KMS-11 (cell line): Measurements from ENCODE around the gene FOXN1.

ENCODE experiments used
- H2AFZ ChIP-seq: fragments of 200-600 bp; sonication (generic); 2 replicates; pipeline ENCODE4 v1.6.1; 2016; ENCODE audit warnings: antibody characterized with exemption, mixed run types, low read depth
- H3K27ac ChIP-seq: fragments of 200-600 bp; sonication (generic); 2 replicates; pipeline ENCODE4 v1.6.1; 2016; ENCODE audit warnings: mild to moderate bottlenecking, mixed run types
- H3K27me3 ChIP-seq: fragments of 200-600 bp; sonication (generic); 2 replicates; pipeline ENCODE4 v1.6.1; 2017; ENCODE audit warnings: mild to moderate bottlenecking, low read depth, mixed run types, moderate library complexity; ENCODE audit not compliant: insufficient read depth
- H3K36me3 ChIP-seq: fragments of 200-600 bp; sonication (generic); 2 replicates; pipeline ENCODE4 v1.6.1; 2017; ENCODE audit warnings: mild to moderate bottlenecking, mixed run types; ENCODE audit not compliant: insufficient read depth
- H3K4me1 ChIP-seq: fragments of 200-600 bp; sonication (generic); 2 replicates; pipeline ENCODE4 v1.6.1; 2016; ENCODE audit warnings: mild to moderate bottlenecking, low read depth, mixed run types; ENCODE audit not compliant: poor library complexity, severe bottlenecking
- H3K4me2 ChIP-seq: fragments of 200-600 bp; sonication (generic); 2 replicates; pipeline ENCODE4 v1.7.0; 2016; ENCODE audit warnings: mild to moderate bottlenecking, mixed run types
- H3K4me3 ChIP-seq: fragments of 200-600 bp; sonication (generic); IDR thresholded peaks from 2 replicates; pipeline ENCODE4 v1.6.1; 2017; ENCODE audit warnings: low read depth, low read length, mixed read lengths; ENCODE audit not compliant: insufficient read depth
- H3K79me2 ChIP-seq: fragments of 200-600 bp; sonication (generic); 2 replicates; pipeline ENCODE4 v1.6.1; 2016; ENCODE audit warnings: low read depth, mixed run types; ENCODE audit not compliant: insufficient read depth
- H3K9ac ChIP-seq: fragments of 200-600 bp; sonication (generic); 2 replicates; pipeline ENCODE4 v1.6.1; 2016; ENCODE audit warnings: mild to moderate bottlenecking, mixed run types
- H4K20me1 ChIP-seq: fragments of 200-600 bp; sonication (generic); 2 replicates; pipeline ENCODE4 v1.6.1; 2016; ENCODE audit warnings: mild to moderate bottlenecking, mixed run types; ENCODE audit not compliant: insufficient read depth
- CTCF ChIP-seq: fragments of 200-600 bp; sonication (generic); conservative IDR thresholded peaks from 2 replicates; pipeline ENCODE4 v1.6.1; 2017; ENCODE audit warnings: low read depth, mild to moderate bottlenecking, antibody characterized with exemption, low read length, moderate library complexity, mixed read lengths

FOXN1 gene

GRCh38 chr17:28573040-28573380 lies 66.9 kb downstream of the FOXN1 start:
- TF ChIP-seq CTCF = no peak
- peaks cover 30% of the 10 kb centered on the region for H3K79me2 ChIP-seq
- H3K4me1 ChIP-seq = peaks cover 39% of the 10 kb centered on the region
- no peaks in the 10 kb centered on the region for H3K27me3 ChIP-seq
- H4K20me1 ChIP-seq = no peaks in the 10 kb centered on the region
- no peak overlapping the region for H3K9ac ChIP-seq
- no peak overlapping the region; the same call in 1 of the 2 replicates for H3K4me2 ChIP-seq
- H2AFZ ChIP-seq = no peak overlapping the region
- H3K36me3 ChIP-seq = no peaks in the 10 kb centered on the region
- no peak overlapping the region for H3K27ac ChIP-seq
- no peak overlapping the region for H3K4me3 ChIP-seq

- Histone ChIP-seq H3K79me2 (peaks cover 25% of the 10 kb centered on the region), H3K4me2 (no peak overlapping the region)
These were observed 67.4 kb downstream of the FOXN1 start for GRCh38 chr17:28573521-28573920.

GRCh38 chr17:28573966-28574480 lies 67.9 kb downstream of the FOXN1 start:
- Histone ChIP-seq H3K79me2 (peaks cover 20% of the 10 kb centered on the region), H4K20me1 (no peaks in the 10 kb centered on the region), H2AFZ (no peak overlapping the region), H3K4me2 (no peak overlapping the region), H3K4me1 (peaks cover 32% of the 10 kb centered on the region), H3K36me3 (no peaks in the 10 kb centered on the region; the same call in 1 of the 2 replicates), H3K27me3 (no peaks in the 10 kb centered on the region), H3K27ac (no peak overlapping the region), H3K9ac (no peak overlapping the region), H3K4me3 (no peak overlapping the region)
- no peak for TF ChIP-seq CTCF

More at GRCh38 chr17:28573521-28573920, 67.4 kb downstream of the FOXN1 start:
- no peak overlapping the region for H3K27ac ChIP-seq
- H3K4me3 ChIP-seq = no peak overlapping the region
- H4K20me1 ChIP-seq = no peaks in the 10 kb centered on the region
- H3K9ac ChIP-seq = no peak overlapping the region
- H3K4me1 ChIP-seq = peaks cover 37% of the 10 kb centered on the region
- H3K36me3 ChIP-seq = no peaks in the 10 kb centered on the region; the same call in 1 of the 2 replicates
- TF ChIP-seq CTCF = no peak
- H2AFZ ChIP-seq = no peak overlapping the region
- H3K27me3 ChIP-seq = no peaks in the 10 kb centered on the region

- Histone ChIP-seq H3K79me2 (peaks cover 16% of the 10 kb centered on the region), H4K20me1 (no peaks in the 10 kb centered on the region), H2AFZ (no peak overlapping the region), H3K4me3 (no peak overlapping the region), H3K9ac (no peak overlapping the region), H3K4me1 (peaks cover 27% of the 10 kb centered on the region), H3K27ac (no peak overlapping the region), H3K36me3 (no peaks in the 10 kb centered on the region; the same call in 1 of the 2 replicates), H3K27me3 (no peaks in the 10 kb centered on the region), H3K4me2 (no peak overlapping the region)
- no peak for TF ChIP-seq CTCF
These were observed 68.4 kb downstream of the FOXN1 start for GRCh38 chr17:28574526-28574925.
